MCF 10A (cell line): ENCODE measurements around the gene GALNT13. TPM values are rescaled to one million over a fixed set of nuclear protein-coding genes. Genes with fewer than 3 reads are reported as not detected.
A peak's percentile ranks its signal among the peaks of the same experiment; 100 is the strongest.

Experiments
- BruUV-seq: library from RNA; stranded (reverse); fragments of 400-500 nt; replicated peaks from 2 replicates; lab custom pipeline; 2021; lab: Mats Ljungman, UMichigan
- CTCF ChIA-PET: fragments of 300-600 bp; sonication (Branson Sonifier 250); formaldehyde crosslinking; extraction: SDS; loops from one replicate; lab custom pipeline; 2021; ENCODE audit warnings: antibody characterized with exemption, inconsistent platforms; lab: Yijun Ruan, JAX
- POLR2A ChIA-PET: fragments of 300-600, 350-650 bp; sonication (Branson Sonifier 250); formaldehyde crosslinking; extraction: SDS; loops from one replicate; lab custom pipeline; 2020; ENCODE audit warnings: antibody characterized with exemption, inconsistent platforms; lab: Yijun Ruan, JAX
- DNase-seq: peaks from one replicate; pipeline ENCODE4 v3.0.0-alpha.2; 2018; ENCODE audit not compliant: unreplicated experiment
- H3K27ac Mint-ChIP-seq: one replicate; pipeline ENCODE4 v1.8.0; 2022; ENCODE audit warnings: mild to moderate bottlenecking, low read depth, mixed read lengths; ENCODE audit not compliant: unreplicated experiment
- H3K27me3 Mint-ChIP-seq: one replicate; pipeline ENCODE4 v1.8.0; 2022; ENCODE audit warnings: mixed read lengths; ENCODE audit not compliant: insufficient read depth, unreplicated experiment
- H3K36me3 Mint-ChIP-seq: one replicate; pipeline ENCODE4 v1.8.0; 2022; ENCODE audit warnings: mild to moderate bottlenecking, moderate library complexity, mixed read lengths; ENCODE audit not compliant: insufficient read depth, unreplicated experiment
- H3K4me1 Mint-ChIP-seq: one replicate; pipeline ENCODE4 v1.8.0; 2022; ENCODE audit warnings: mixed read lengths; ENCODE audit not compliant: insufficient read depth, unreplicated experiment
- H3K4me3 Mint-ChIP-seq: one replicate; pipeline ENCODE4 v1.8.0; 2022; ENCODE audit warnings: mild to moderate bottlenecking, moderate library complexity, mixed read lengths; ENCODE audit not compliant: unreplicated experiment
- H3K9me3 Mint-ChIP-seq: one replicate; pipeline ENCODE4 v1.8.0; 2022; ENCODE audit warnings: mixed read lengths; ENCODE audit not compliant: unreplicated experiment
- intact Hi-C: fragments of 100-400 bp; cut with micrococcal nuclease; formaldehyde crosslinking; loops from 2 replicates; pipeline ENCODE4 v1.14.1; 2022
- total RNA-seq: library from RNA; stranded (reverse); gene quantifications from 2 replicates; pipeline ENCODE4 v1.2.3, GENCODE V29; 2022
- TF ChIP-seq, protein P1 (sequence below): fragments of 200-600 bp; IDR thresholded peaks from one replicate; pipeline ENCODE4 v1.8.0; 2022; ENCODE audit warnings: antibody characterized with exemption, mild to moderate bottlenecking; ENCODE audit not compliant: unreplicated experiment

GALNT13 gene
- total RNA-seq, 1 experiment from 2014 or later: 0.54 TPM

DNA sequence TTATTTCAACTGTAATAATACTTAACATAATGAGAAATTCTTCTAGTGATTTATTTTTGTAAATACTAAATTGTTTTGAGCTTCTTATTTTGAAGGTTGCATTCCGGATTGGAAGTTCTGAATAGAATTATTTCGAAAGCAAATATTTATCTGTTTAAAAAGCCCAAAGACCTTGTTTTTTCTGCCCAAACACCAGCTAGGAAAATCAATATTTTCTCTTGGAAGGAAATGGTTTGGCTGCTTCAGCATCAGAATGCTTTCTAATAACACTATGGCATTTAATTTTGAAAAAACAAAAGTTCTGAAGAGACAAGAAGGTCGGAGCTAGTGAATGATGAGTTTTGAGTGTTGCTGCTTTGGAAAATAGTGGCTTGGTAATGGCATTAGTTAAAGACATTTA lies 522.9 kb downstream of the GALNT13 start:
- no peaks in the 10 kb centered on the region for H3K36me3 Mint-ChIP-seq
- H3K27ac Mint-ChIP-seq: no peak overlapping the region
- peaks cover 22% of the 10 kb centered on the region for H3K27me3 Mint-ChIP-seq
- intact Hi-C loops: no loop called here
- BruUV-seq: no TSS peak
- no peak for DNase-seq
- ChIA-PET POLR2A (no interaction called here), CTCF (interaction anchor here (1.2 kb wide), 1 partner anchor 18 kb away, joined by 3 read pairs; no protein-coding TSS in a partner anchor)
- no peaks in the 10 kb centered on the region for H3K4me1 Mint-ChIP-seq
- H3K9me3 Mint-ChIP-seq: no peaks in the 10 kb centered on the region
- H3K4me3 Mint-ChIP-seq: no peak overlapping the region
- TF ChIP-seq, protein P1, sequence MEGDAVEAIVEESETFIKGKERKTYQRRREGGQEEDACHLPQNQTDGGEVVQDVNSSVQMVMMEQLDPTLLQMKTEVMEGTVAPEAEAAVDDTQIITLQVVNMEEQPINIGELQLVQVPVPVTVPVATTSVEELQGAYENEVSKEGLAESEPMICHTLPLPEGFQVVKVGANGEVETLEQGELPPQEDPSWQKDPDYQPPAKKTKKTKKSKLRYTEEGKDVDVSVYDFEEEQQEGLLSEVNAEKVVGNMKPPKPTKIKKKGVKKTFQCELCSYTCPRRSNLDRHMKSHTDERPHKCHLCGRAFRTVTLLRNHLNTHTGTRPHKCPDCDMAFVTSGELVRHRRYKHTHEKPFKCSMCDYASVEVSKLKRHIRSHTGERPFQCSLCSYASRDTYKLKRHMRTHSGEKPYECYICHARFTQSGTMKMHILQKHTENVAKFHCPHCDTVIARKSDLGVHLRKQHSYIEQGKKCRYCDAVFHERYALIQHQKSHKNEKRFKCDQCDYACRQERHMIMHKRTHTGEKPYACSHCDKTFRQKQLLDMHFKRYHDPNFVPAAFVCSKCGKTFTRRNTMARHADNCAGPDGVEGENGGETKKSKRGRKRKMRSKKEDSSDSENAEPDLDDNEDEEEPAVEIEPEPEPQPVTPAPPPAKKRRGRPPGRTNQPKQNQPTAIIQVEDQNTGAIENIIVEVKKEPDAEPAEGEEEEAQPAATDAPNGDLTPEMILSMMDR: no peak

DNA sequence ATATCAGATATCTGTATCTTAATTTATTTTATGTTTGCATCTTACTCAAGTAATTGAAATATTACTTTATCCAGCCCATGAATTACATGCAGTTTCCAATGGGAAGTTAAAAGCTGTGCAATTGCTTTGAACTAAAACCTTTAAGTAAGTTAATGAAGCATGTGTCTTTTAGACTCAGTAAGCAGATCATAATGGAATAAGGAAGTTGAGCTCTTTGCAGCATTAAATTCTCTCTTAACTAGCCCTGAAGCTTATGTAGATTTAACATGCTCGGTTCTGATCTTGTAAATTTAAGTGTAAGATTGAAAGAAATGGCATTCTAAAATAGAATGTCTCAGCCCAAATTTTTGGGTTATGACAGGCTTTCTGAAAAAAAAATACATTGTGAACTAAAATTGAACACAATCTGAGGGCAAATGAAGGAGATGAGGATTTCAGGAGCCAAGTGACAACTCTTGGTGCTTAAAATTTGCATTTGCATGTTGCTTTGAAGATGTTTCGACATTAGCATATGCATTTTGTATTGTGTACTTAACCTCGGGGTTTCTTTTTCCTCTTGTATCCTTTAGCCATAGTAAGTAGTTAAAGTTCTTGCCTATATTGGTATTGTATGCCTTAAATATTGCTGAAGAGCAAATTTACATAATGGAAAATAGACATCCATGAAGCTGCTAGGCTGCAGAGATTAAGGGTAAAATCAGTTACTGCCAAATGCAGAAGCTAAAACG lies 529.0 kb downstream of the GALNT13 start:
- intact Hi-C loops: no loop called here

DNA sequence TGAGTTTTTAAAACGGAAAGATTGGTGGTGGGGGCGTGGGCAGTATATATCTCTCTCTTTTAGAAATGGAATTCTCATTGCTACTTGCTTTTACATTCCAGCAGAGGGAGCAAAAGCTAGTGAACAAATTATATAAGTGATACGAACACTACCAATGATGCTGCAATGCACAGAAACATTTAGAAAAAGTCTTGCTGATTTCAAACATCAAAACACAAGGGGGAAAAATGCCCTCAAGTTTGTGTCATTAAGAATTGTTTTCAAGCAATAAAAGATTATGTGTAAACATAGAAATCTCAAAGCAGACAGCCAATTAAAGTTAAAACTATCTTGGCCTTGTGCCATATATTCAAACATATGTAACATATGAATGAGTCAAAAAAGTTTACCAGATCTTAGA lies 530.5 kb downstream of the GALNT13 start:
- CTCF ChIA-PET: interaction anchor here (0.9 kb wide), 1 partner anchor 11 kb away, joined by 3 read pairs; no protein-coding TSS in a partner anchor
- no peaks in the 10 kb centered on the region for H3K4me1 Mint-ChIP-seq
- peak; percentile 49 for DNase-seq
- H3K27me3 Mint-ChIP-seq: peaks cover 54% of the 10 kb centered on the region
- intact Hi-C loops: loop anchor here (1.0 kb wide), 1 partner anchor 908 kb away; no protein-coding TSS in a partner anchor
- H3K36me3 Mint-ChIP-seq: no peaks in the 10 kb centered on the region
- TF ChIP-seq, protein P1: peak; percentile 33
- BruUV-seq: no TSS peak
- no peaks in the 10 kb centered on the region for H3K9me3 Mint-ChIP-seq
- no peak overlapping the region for H3K4me3 Mint-ChIP-seq
- no peak overlapping the region for H3K27ac Mint-ChIP-seq
- POLR2A ChIA-PET: no interaction called here

More for the DNA sequence above, 529.0 kb downstream of the GALNT13 start:
- TF ChIP-seq, protein P1: no peak
- H3K27me3 Mint-ChIP-seq: peaks cover 39% of the 10 kb centered on the region
- H3K4me1 Mint-ChIP-seq: no peaks in the 10 kb centered on the region
- no peak for DNase-seq
- ChIA-PET POLR2A (no interaction called here), CTCF (interaction anchor here (0.5 to 1.1 kb wide), 3 partner anchors 912 to 1085 kb away, joined by 3 read pairs; no protein-coding TSS in a partner anchor)
- BruUV-seq: no TSS peak
- no peak overlapping the region for H3K27ac Mint-ChIP-seq
- H3K4me3 Mint-ChIP-seq: no peak overlapping the region
- no peaks in the 10 kb centered on the region for H3K9me3 Mint-ChIP-seq
- H3K36me3 Mint-ChIP-seq: no peaks in the 10 kb centered on the region

DNA sequence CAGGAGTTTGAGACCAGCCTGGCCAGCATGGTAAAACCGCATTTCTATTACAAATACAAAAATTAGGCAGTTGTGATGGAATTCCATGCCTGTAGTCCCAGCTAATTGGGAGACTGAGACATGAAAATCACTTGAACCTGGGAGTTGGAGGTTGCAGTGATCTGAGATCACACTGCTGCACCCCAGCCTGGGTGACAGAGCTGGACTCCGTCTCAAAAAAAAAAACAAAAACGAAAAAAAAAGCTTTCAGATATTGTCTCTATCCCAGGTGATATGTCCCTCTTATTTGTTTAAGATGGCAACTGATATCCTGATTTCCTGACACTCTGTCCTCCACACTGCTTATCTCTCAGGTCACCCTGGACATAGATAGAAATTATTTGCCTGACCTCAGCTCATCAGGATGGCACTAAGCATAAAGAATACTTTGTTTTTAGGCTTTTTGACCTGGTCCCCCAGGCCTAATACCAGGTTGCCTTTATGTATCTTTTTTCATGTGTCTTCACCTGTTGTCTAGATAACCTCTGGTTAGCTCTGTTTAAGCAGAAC lies 531.6 kb downstream of the GALNT13 start:
- Mint-ChIP-seq H3K4me3 (no peak overlapping the region), H3K9me3 (no peaks in the 10 kb centered on the region), H3K4me1 (no peaks in the 10 kb centered on the region), H3K27ac (no peak overlapping the region), H3K27me3 (peaks cover 65% of the 10 kb centered on the region), H3K36me3 (no peaks in the 10 kb centered on the region)
- no peak for DNase-seq
- ChIA-PET POLR2A (no interaction called here), CTCF (interaction anchor here (0.5 to 0.7 kb wide), 2 partner anchors 114 to 907 kb away, joined by 3 to 4 read pairs; no protein-coding TSS in a partner anchor)
- TF ChIP-seq, protein P1: no peak
- BruUV-seq: no TSS peak
- intact Hi-C loops: no loop called here
